C4-2B (cell line): ENCODE data around the gene STAG1.

Experiments
- CTCF ChIP-seq: fragments of 450-650 bp; conservative IDR thresholded peaks from 2 replicates; pipeline ENCODE4 v1.5.1; 2017; ENCODE audit warnings: mild to moderate bottlenecking
- ZFX ChIP-seq: fragments of 450-650 bp; IDR thresholded peaks from 2 replicates; pipeline ENCODE4 v1.6.1; 2017

DNA sequence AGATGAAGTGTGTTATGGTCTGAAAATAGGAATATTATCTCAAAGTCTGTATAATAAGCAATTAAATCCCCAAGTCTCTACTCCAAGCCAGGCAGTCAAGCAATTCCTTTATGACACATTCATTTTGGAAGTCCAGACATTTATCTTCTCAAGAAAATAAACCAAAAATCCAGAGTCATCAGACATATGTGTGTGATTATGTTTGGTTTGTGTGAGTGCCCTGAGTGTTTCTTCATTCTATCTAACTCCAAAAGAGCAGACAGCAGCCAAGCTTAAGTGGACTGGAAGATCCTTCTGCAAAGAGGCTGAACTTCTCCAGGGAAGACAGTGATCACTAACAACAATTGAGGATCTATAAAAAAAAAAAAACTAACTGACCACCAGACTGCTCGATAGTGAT, 239.8 kb downstream of the STAG1 start:
- TF ChIP-seq CTCF = no peak
- no peak for TF ChIP-seq ZFX
